PC-3 (cell line): ENCODE data around the gene TSC22D3.

Source experiments
- CTCF ChIP-seq: fragments of 300-600 bp; sonication (generic); conservative IDR thresholded peaks from 2 replicates; pipeline ENCODE4 v1.5.1; 2017; ENCODE audit warnings: antibody characterized with exemption, low read depth, mild to moderate bottlenecking, low read length
- EZH2 ChIP-seq: fragments of 300-600 bp; sonication (generic); IDR thresholded peaks from one replicate; pipeline ENCODE4 v1.6.1; 2017; ENCODE audit warnings: antibody characterized with exemption, mild to moderate bottlenecking, low read length; ENCODE audit not compliant: unreplicated experiment

GRCh38 chrX:107691024-107691448, 84.6 kb downstream of the TSC22D3 start:
- TF ChIP-seq EZH2 (no peak), CTCF (no peak)
